VCaP (cell line): ENCODE results near the gene PRKCA.
"Not testable (repeated sequence)": the region's sequence is repeated elsewhere in the genome, so short reads cannot be mapped to it uniquely, and the experiment has no call there.

ENCODE experiments used
- H3K27ac ChIP-seq: fragments of 450-650 bp; 2 replicates; pipeline ENCODE4 v1.5.1; 2017
- TF ChIP-seq, protein P1 (sequence below): fragments of 450-650 bp; conservative IDR thresholded peaks from 2 replicates; pipeline ENCODE4 v1.5.1; 2017; ENCODE audit warnings: mild to moderate bottlenecking, moderate library complexity

Gene PRKCA

GRCh38 chr17:66292353-66292752 is 10.1 kb upstream of the PRKCA start:
- TF ChIP-seq, protein P1, sequence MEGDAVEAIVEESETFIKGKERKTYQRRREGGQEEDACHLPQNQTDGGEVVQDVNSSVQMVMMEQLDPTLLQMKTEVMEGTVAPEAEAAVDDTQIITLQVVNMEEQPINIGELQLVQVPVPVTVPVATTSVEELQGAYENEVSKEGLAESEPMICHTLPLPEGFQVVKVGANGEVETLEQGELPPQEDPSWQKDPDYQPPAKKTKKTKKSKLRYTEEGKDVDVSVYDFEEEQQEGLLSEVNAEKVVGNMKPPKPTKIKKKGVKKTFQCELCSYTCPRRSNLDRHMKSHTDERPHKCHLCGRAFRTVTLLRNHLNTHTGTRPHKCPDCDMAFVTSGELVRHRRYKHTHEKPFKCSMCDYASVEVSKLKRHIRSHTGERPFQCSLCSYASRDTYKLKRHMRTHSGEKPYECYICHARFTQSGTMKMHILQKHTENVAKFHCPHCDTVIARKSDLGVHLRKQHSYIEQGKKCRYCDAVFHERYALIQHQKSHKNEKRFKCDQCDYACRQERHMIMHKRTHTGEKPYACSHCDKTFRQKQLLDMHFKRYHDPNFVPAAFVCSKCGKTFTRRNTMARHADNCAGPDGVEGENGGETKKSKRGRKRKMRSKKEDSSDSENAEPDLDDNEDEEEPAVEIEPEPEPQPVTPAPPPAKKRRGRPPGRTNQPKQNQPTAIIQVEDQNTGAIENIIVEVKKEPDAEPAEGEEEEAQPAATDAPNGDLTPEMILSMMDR, result no peak
- H3K27ac ChIP-seq, result no peak overlapping the region

- TF ChIP-seq, protein P1, result peak; percentile 57
- peak overlapping the region; percentile 49 for H3K27ac ChIP-seq
These were observed 6.1 kb upstream of the PRKCA start for GRCh38 chr17:66296289-66296725.

DNA sequence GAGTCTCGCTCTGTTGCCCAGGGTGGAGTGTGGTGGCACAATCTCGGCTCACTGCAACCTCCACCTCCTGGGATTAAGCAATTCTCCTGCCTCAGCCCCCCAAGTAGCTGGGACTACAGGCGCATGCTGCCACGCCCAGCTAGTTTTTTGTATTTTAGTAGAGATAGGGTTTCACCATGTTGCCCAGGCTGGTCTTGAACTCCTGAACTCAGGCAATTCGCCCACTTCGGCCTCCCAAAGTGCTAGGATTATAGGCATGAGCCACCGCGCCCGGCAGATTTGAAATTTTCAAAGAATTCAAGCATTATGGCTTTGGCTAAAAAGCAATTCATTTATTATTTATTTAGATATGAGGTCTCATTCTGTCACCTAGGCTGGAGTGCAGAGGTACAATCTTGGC is 5.0 kb upstream of the PRKCA start:
- not testable (repeated sequence) for H3K27ac ChIP-seq

GRCh38 chr17:66299711-66300110 is 2.7 kb upstream of the PRKCA start:
- H3K27ac ChIP-seq, result no peak overlapping the region
- TF ChIP-seq, protein P1, result no peak

- TF ChIP-seq, protein P1, result no peak
- H3K27ac ChIP-seq, result no peak overlapping the region
These were observed 1.5 kb upstream of the PRKCA start for GRCh38 chr17:66300956-66301355.

DNA sequence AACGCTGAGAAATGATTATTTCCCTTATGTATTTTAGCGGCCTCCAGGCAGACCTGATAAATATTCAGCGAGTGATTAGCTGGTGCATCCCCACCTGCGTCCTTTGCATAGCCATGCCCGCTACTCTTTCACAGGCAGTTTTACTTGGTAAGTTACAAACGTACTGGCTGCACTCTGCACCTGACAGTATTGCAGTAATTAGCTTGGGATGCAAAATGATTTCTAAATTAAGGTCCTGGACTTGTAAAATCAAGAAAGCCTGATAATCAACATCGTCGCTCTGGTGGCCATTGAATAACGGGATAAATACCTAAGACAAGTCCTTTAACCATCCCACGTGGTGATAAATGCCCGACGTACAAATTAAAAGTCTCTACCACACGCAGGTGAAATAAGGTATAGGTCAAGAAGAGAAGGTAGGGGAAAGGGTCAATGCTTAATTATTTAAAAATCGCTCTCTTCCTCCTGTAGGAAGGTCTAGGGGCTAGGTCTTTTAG is 998 bp upstream of the PRKCA start:
- TF ChIP-seq, protein P1, result no peak
- peak overlapping the region; percentile 79 for H3K27ac ChIP-seq

- TF ChIP-seq, protein P1, result no peak
- peak overlapping the region; percentile 79 for H3K27ac ChIP-seq
These were observed 581 bp downstream of the PRKCA start for GRCh38 chr17:66302761-66303626.
